Activated B cell treated with CpG ODN at 0.5 μM for 24 hours (primary cell): ENCODE results near the gene RRAS2. TPM values are rescaled to one million over a fixed set of nuclear protein-coding genes. Genes with fewer than 3 reads are reported as not detected.

ENCODE experiments used
- ATAC-seq: fragments of 200-7000 bp; cut with Tn5 transposase; one replicate; pipeline ENCODE4 v1.10.0; 2021; ENCODE audit warnings: low read depth, mild to moderate bottlenecking, moderate library complexity
- CTCF ChIA-PET: fragments of 350-600 bp; sonication (Branson Sonifier 250); formaldehyde crosslinking; loops from one replicate; lab custom pipeline; 2021; ENCODE audit warnings: antibody characterized with exemption; lab: Charles Lee
- POLR2A ChIA-PET: fragments of 350-600 bp; sonication (Branson Sonifier 250); formaldehyde crosslinking; loops from one replicate; lab custom pipeline; 2021; ENCODE audit warnings: antibody characterized with exemption; lab: Charles Lee
- DNase-seq: peaks from one replicate; pipeline ENCODE4 v3.0.0; 2022
- H3K27ac Mint-ChIP-seq: one replicate; pipeline ENCODE4 v1.8.0; 2020; ENCODE audit warnings: mixed read lengths
- H3K27me3 Mint-ChIP-seq: one replicate; pipeline ENCODE4 v1.8.0; 2021; ENCODE audit warnings: mixed read lengths
- H3K36me3 Mint-ChIP-seq: one replicate; pipeline ENCODE4 v1.8.0; 2021; ENCODE audit warnings: low read depth, mixed read lengths
- H3K4me1 Mint-ChIP-seq: one replicate; pipeline ENCODE4 v1.8.0; 2021; ENCODE audit warnings: mixed read lengths
- H3K4me3 Mint-ChIP-seq: one replicate; pipeline ENCODE4 v1.8.0; 2020; ENCODE audit warnings: mild to moderate bottlenecking, mixed read lengths
- H3K9me3 Mint-ChIP-seq: one replicate; pipeline ENCODE4 v1.8.0; 2020; ENCODE audit warnings: mixed read lengths
- CTCF ChIP-seq: fragments of 200-600 bp; IDR thresholded peaks from one replicate; pipeline ENCODE4 v1.8.0; 2022; ENCODE audit warnings: antibody characterized with exemption, mild to moderate bottlenecking
- intact Hi-C: fragments of 100-400 bp; cut with micrococcal nuclease; formaldehyde crosslinking; loops from one replicate; pipeline ENCODE4 v1.15.1; 2024
- total RNA-seq: library from RNA; stranded (reverse); gene quantifications from 2 replicates; pipeline ENCODE4 v1.2.3, GENCODE V29; 2022

The RRAS2 gene
- total RNA-seq, 1 donor from 2014 or later, result 106 TPM

GRCh38 chr11:14393889-14394288 is 34.9 kb upstream of the RRAS2 start:
- Mint-ChIP-seq H3K4me3 (no peak overlapping the region), H3K27ac (no peak overlapping the region), H3K4me1 (no peaks in the 10 kb centered on the region), H3K36me3 (no peaks in the 10 kb centered on the region), H3K9me3 (no peaks in the 10 kb centered on the region), H3K27me3 (peaks cover 3% of the 10 kb centered on the region)
- DNase-seq (no peak), ATAC-seq (no peak)
- ChIA-PET POLR2A (interaction anchor here (0.6 kb wide), 1 partner anchor 69 kb away, joined by 4 read pairs; no protein-coding TSS in a partner anchor), CTCF (no interaction called here)
- intact Hi-C loops, result no loop called here
- no peak for TF ChIP-seq CTCF

- intact Hi-C loops, result no loop called here
- no peak for ATAC-seq
- no peak overlapping the region for H3K27ac Mint-ChIP-seq
- ChIA-PET POLR2A (no interaction called here), CTCF (no interaction called here)
- H3K4me3 Mint-ChIP-seq, result no peak overlapping the region
- DNase-seq, result no peak
- no peak for TF ChIP-seq CTCF
- peaks cover 3% of the 10 kb centered on the region for H3K27me3 Mint-ChIP-seq
- H3K4me1 Mint-ChIP-seq, result no peaks in the 10 kb centered on the region
- H3K36me3 Mint-ChIP-seq, result no peaks in the 10 kb centered on the region
- H3K9me3 Mint-ChIP-seq, result no peaks in the 10 kb centered on the region
These were observed 34.1 kb upstream of the RRAS2 start for GRCh38 chr11:14393129-14393528.

GRCh38 chr11:14390669-14391068 is 31.7 kb upstream of the RRAS2 start:
- intact Hi-C loops, result no loop called here
- POLR2A ChIA-PET, result no interaction called here
- H3K4me3 Mint-ChIP-seq, result no peak overlapping the region
- DNase-seq (no peak), ATAC-seq (no peak)
- no peaks in the 10 kb centered on the region for H3K36me3 Mint-ChIP-seq
- H3K27me3 Mint-ChIP-seq, result peaks cover 3% of the 10 kb centered on the region
- CTCF ChIA-PET, result no interaction called here
- no peaks in the 10 kb centered on the region for H3K4me1 Mint-ChIP-seq
- no peaks in the 10 kb centered on the region for H3K9me3 Mint-ChIP-seq
- TF ChIP-seq CTCF, result no peak
- no peak overlapping the region for H3K27ac Mint-ChIP-seq

- ATAC-seq (no peak), DNase-seq (no peak)
- Mint-ChIP-seq H3K4me1 (no peaks in the 10 kb centered on the region), H3K36me3 (no peaks in the 10 kb centered on the region), H3K27me3 (peaks cover 3% of the 10 kb centered on the region), H3K27ac (no peak overlapping the region), H3K4me3 (no peak overlapping the region), H3K9me3 (no peaks in the 10 kb centered on the region)
- POLR2A ChIA-PET, result interaction anchor here (0.5 kb wide), 1 partner anchor 250 kb away, joined by 4 read pairs; no protein-coding TSS in a partner anchor
- no peak for TF ChIP-seq CTCF
- intact Hi-C loops, result no loop called here
- CTCF ChIA-PET, result interaction anchor here (1.1 kb wide), 1 partner anchor 88 kb away, joined by 4 read pairs; no protein-coding TSS in a partner anchor
These were observed 29.4 kb upstream of the RRAS2 start for GRCh38 chr11:14388352-14388751.

GRCh38 chr11:14386895-14387480 is 28.0 kb upstream of the RRAS2 start:
- no peaks in the 10 kb centered on the region for H3K36me3 Mint-ChIP-seq
- CTCF ChIA-PET, result no interaction called here

More at GRCh38 chr11:14386895-14387480, 28.0 kb upstream of the RRAS2 start:
- DNase-seq (no peak), ATAC-seq (no peak)
- Mint-ChIP-seq H3K27ac (no peak overlapping the region), H3K4me3 (no peak overlapping the region), H3K27me3 (peaks cover 3% of the 10 kb centered on the region), H3K9me3 (no peaks in the 10 kb centered on the region), H3K4me1 (no peaks in the 10 kb centered on the region)
- intact Hi-C loops, result no loop called here
- TF ChIP-seq CTCF, result no peak
- POLR2A ChIA-PET, result no interaction called here
